Measurements from ENCODE around the gene FOXM1.
"Not testable (repeated sequence)": the region's sequence is repeated elsewhere in the genome, so short reads cannot be mapped to it uniquely, and the experiment has no call there.

FOXM1 gene

GRCh38 chr12:2891240-2892053, 14.5 kb upstream of the FOXM1 start:
- Mint-ChIP-seq H3K4me3 (peak overlapping the region; percentile 94), H3K36me3 (peaks cover 41% of the 10 kb centered on the region), H3K4me1 (peaks cover 28% of the 10 kb centered on the region), H3K9me3 (no peaks in the 10 kb centered on the region), H3K27ac (peak overlapping the region; percentile 96)
- ATAC-seq = peak; percentile 36
- DNase-seq (ENCODE audit: low spot score in 2 of 2) = peak in 1 of 2 donors; percentile 12

GRCh38 chr12:2890388-2891239, 13.6 kb upstream of the FOXM1 start, which contains the start of gene TULP3:
TSS of gene TULP3 (plus strand) at chr12:2890891. CDS start at chr12:2890948, 57 bp downstream.
- peaks cover 28% of the 10 kb centered on the region for H3K4me1 Mint-ChIP-seq
- no peaks in the 10 kb centered on the region for H3K9me3 Mint-ChIP-seq
- peak; percentile 99 for ATAC-seq
- peak within 1 kb of the TSS; percentile 96 for H3K27ac Mint-ChIP-seq
- peaks cover 49% of the 10 kb centered on the region for H3K36me3 Mint-ChIP-seq
- H3K4me3 Mint-ChIP-seq = peak within 1 kb of the TSS; percentile 94
- peak; percentile 95 to 98 for DNase-seq (ENCODE audit: low spot score in 2 of 2)

- H3K9me3 Mint-ChIP-seq = no peaks in the 10 kb centered on the region
- DNase-seq (ENCODE audit: low spot score in 2 of 2) (no peak), ATAC-seq (no peak)
- H3K36me3 Mint-ChIP-seq = peaks cover 55% of the 10 kb centered on the region
- H3K4me3 Mint-ChIP-seq = peak overlapping the region; percentile 94
- H3K27ac Mint-ChIP-seq = peak overlapping the region; percentile 96
- H3K4me1 Mint-ChIP-seq = peaks cover 30% of the 10 kb centered on the region
These were observed 13.0 kb upstream of the FOXM1 start for GRCh38 chr12:2890001-2890387.

GRCh38 chr12:2886768-2887450, 9.9 kb upstream of the FOXM1 start:
- Mint-ChIP-seq H3K36me3 (peaks cover 57% of the 10 kb centered on the region), H3K4me3 (no peak overlapping the region), H3K9me3 (no peaks in the 10 kb centered on the region), H3K4me1 (peaks cover 39% of the 10 kb centered on the region), H3K27ac (no peak overlapping the region)
- no peak for ATAC-seq
- no peak for DNase-seq (ENCODE audit: low spot score in 2 of 2)

- ATAC-seq (no peak), DNase-seq (ENCODE audit: low spot score in 2 of 2) (no peak)
- peaks cover 62% of the 10 kb centered on the region for H3K36me3 Mint-ChIP-seq
- peaks cover 32% of the 10 kb centered on the region for H3K4me1 Mint-ChIP-seq
- peak overlapping the region; percentile 29 for H3K27ac Mint-ChIP-seq
- H3K9me3 Mint-ChIP-seq = no peaks in the 10 kb centered on the region
- no peak overlapping the region for H3K4me3 Mint-ChIP-seq
These were observed 7.8 kb upstream of the FOXM1 start for GRCh38 chr12:2884810-2885209.

- ATAC-seq = peak; percentile 44
- H3K4me1 Mint-ChIP-seq = peaks cover 45% of the 10 kb centered on the region
- DNase-seq (ENCODE audit: low spot score in 2 of 2) = no peak
- H3K9me3 Mint-ChIP-seq = no peaks in the 10 kb centered on the region
- H3K36me3 Mint-ChIP-seq = peaks cover 61% of the 10 kb centered on the region
- H3K4me3 Mint-ChIP-seq = peak overlapping the region; percentile 83
- peak overlapping the region; percentile 98 for H3K27ac Mint-ChIP-seq
These were observed 2.9 kb upstream of the FOXM1 start for GRCh38 chr12:2879853-2880252.

GRCh38 chr12:2877953-2878732, 1.2 kb upstream of the FOXM1 start:
- peaks cover 39% of the 10 kb centered on the region for H3K4me1 Mint-ChIP-seq
- no peak for ATAC-seq
- peak overlapping the region; percentile 83 for H3K4me3 Mint-ChIP-seq
- H3K9me3 Mint-ChIP-seq = no peaks in the 10 kb centered on the region
- H3K36me3 Mint-ChIP-seq = peaks cover 77% of the 10 kb centered on the region
- no peak for DNase-seq (ENCODE audit: low spot score in 2 of 2)
- peak overlapping the region; percentile 98 for H3K27ac Mint-ChIP-seq

GRCh38 chr12:2876431-2877046, 435 bp downstream of the FOXM1 start:
- DNase-seq (ENCODE audit: low spot score in 2 of 2) = peak in 1 of 2 donors; percentile 74
- ATAC-seq = peak; percentile 73
- Mint-ChIP-seq H3K27ac (peak overlapping the region; percentile 98), H3K4me3 (peak overlapping the region; percentile 83), H3K36me3 (peaks cover 90% of the 10 kb centered on the region), H3K4me1 (peaks cover 30% of the 10 kb centered on the region), H3K9me3 (no peaks in the 10 kb centered on the region)

- not testable (repeated sequence) for H3K9me3 Mint-ChIP-seq; ATAC-seq; DNase-seq (ENCODE audit: low spot score in 2 of 2); H3K4me3 Mint-ChIP-seq
- Mint-ChIP-seq H3K27ac (peak overlapping the region; percentile 88), H3K4me1 (peaks cover 17% of the 10 kb centered on the region), H3K36me3 (peaks cover 100% of the 10 kb centered on the region)
These were observed 7.9 kb downstream of the FOXM1 start for GRCh38 chr12:2868986-2869632.

- Mint-ChIP-seq H3K27ac (peak overlapping the region; percentile 78), H3K36me3 (peaks cover 100% of the 10 kb centered on the region), H3K4me3 (no peak overlapping the region), H3K9me3 (no peaks in the 10 kb centered on the region), H3K4me1 (peaks cover 17% of the 10 kb centered on the region)
- DNase-seq (ENCODE audit: low spot score in 2 of 2) = no peak
- no peak for ATAC-seq
These were observed 12.8 kb downstream of the FOXM1 start for GRCh38 chr12:2864198-2864597.

GRCh38 chr12:2863402-2863801, 13.6 kb downstream of the FOXM1 start:
- H3K36me3 Mint-ChIP-seq = peaks cover 100% of the 10 kb centered on the region
- H3K27ac Mint-ChIP-seq = peak overlapping the region; percentile 78
- not testable (repeated sequence) for ATAC-seq; H3K4me3 Mint-ChIP-seq; DNase-seq (ENCODE audit: low spot score in 2 of 2); H3K9me3 Mint-ChIP-seq
- H3K4me1 Mint-ChIP-seq = peaks cover 13% of the 10 kb centered on the region

- no peak overlapping the region for H3K4me3 Mint-ChIP-seq
- H3K27ac Mint-ChIP-seq = no peak overlapping the region
- DNase-seq (ENCODE audit: low spot score in 2 of 2) = no peak
- H3K4me1 Mint-ChIP-seq = peaks cover 8% of the 10 kb centered on the region
- peaks cover 100% of the 10 kb centered on the region for H3K36me3 Mint-ChIP-seq
- ATAC-seq = no peak
- no peaks in the 10 kb centered on the region for H3K9me3 Mint-ChIP-seq
These were observed 14.1 kb downstream of the FOXM1 start for GRCh38 chr12:2862876-2863275.

GRCh38 chr12:2860170-2860569, 16.8 kb downstream of the FOXM1 start:
- Mint-ChIP-seq H3K36me3 (peaks cover 72% of the 10 kb centered on the region), H3K9me3 (no peaks in the 10 kb centered on the region), H3K4me1 (no peaks in the 10 kb centered on the region), H3K4me3 (no peak overlapping the region), H3K27ac (no peak overlapping the region)
- ATAC-seq (no peak), DNase-seq (ENCODE audit: low spot score in 2 of 2) (no peak)

All from stimulated activated effector memory CD8-positive, alpha-beta T cell treated with anti-CD3 and anti-CD28 coated beads, Interleukin-12 subunit alpha, Interleukin-12 subunit beta, amount 100 ng/mL, for 72 hours (primary cell).